Skeletal muscle tissue (tissue), 4 donors: ENCODE results near the gene EXOC4. TPM values are rescaled to one million over a fixed set of nuclear protein-coding genes. Genes with fewer than 3 reads are reported as not detected.

Experiments
- H3K27ac ChIP-seq: one replicate; pipeline ENCODE4 v1.7.0; 2013; ENCODE audit warnings: mild to moderate bottlenecking, low read depth, low read length, inconsistent platforms
- H3K27me3 ChIP-seq, 3 donors: one replicate each; pipeline ENCODE4 v1.7.0; 2013; ENCODE audit warnings: low read length in 3 of 3; ENCODE audit not compliant: control insufficient read depth in 3 of 3, insufficient read depth in 3 of 3
- H3K36me3 ChIP-seq, 3 donors: one replicate each; pipeline ENCODE4 v1.7.0; 2013; ENCODE audit warnings: low read length in 3 of 3; ENCODE audit not compliant: control insufficient read depth in 3 of 3, insufficient read depth in 3 of 3
- H3K4me1 ChIP-seq, 3 donors: one replicate each; pipeline ENCODE4 v1.7.0; 2013; ENCODE audit warnings: low read length in 3 of 3, mild to moderate bottlenecking in 3 of 3; ENCODE audit not compliant: control insufficient read depth in 3 of 3, insufficient read depth in 3 of 3
- H3K4me3 ChIP-seq, 3 donors: one replicate each; pipeline ENCODE4 v1.7.0; 2013; ENCODE audit warnings: low read length in 3 of 3
- H3K9ac ChIP-seq, 3 donors: one replicate each; pipeline ENCODE4 v1.7.0; 2013; ENCODE audit warnings: low read length in 3 of 3, mild to moderate bottlenecking in 3 of 3, moderate library complexity in 2 of 3, low read depth in 1 of 3
- H3K9me3 ChIP-seq, 3 donors: one replicate each; pipeline ENCODE4 v1.7.0; 2013; ENCODE audit warnings: low read length in 3 of 3; ENCODE audit not compliant: control insufficient read depth in 3 of 3
- total RNA-seq: library from RNA; depleted of rRNA; stranded (reverse); fragments of >200 nt; gene quantifications from one replicate; pipeline ENCODE4 v1.2.3, GENCODE V29; 2014
- donor health status: Osteomylitis.

The EXOC4 gene
- total RNA-seq, 1 donor from 2014 or later: 129 TPM

- no peak overlapping the region for H3K9ac ChIP-seq
- no peaks in the 10 kb centered on the region for H3K27me3 ChIP-seq
- H3K9me3 ChIP-seq: no peaks in the 10 kb centered on the region
- no peak overlapping the region for H3K4me3 ChIP-seq
- no peak overlapping the region for H3K27ac ChIP-seq
- H3K36me3 ChIP-seq: no peaks in the 10 kb centered on the region
- H3K4me1 ChIP-seq: no peaks in the 10 kb centered on the region
These were observed 657.9 kb downstream of the EXOC4 start for GRCh38 chr7:133910761-133911160.

- H3K27ac ChIP-seq: no peak overlapping the region
- no peaks in the 10 kb centered on the region for H3K36me3 ChIP-seq
These were observed 658.8 kb downstream of the EXOC4 start for GRCh38 chr7:133911724-133912123.

GRCh38 chr7:133912916-133913697 lies 660.2 kb downstream of the EXOC4 start:
- Histone ChIP-seq H3K36me3 (no peaks in the 10 kb centered on the region), H3K27me3 (no peaks in the 10 kb centered on the region), H3K9me3 (no peaks in the 10 kb centered on the region), H3K4me1 (no peaks in the 10 kb centered on the region), H3K9ac (no peak overlapping the region), H3K4me3 (no peak overlapping the region), H3K27ac (no peak overlapping the region)

More at GRCh38 chr7:133911724-133912123, 658.8 kb downstream of the EXOC4 start:
- no peaks in the 10 kb centered on the region for H3K4me1 ChIP-seq
- no peaks in the 10 kb centered on the region for H3K9me3 ChIP-seq
- H3K9ac ChIP-seq: no peak overlapping the region
- no peak overlapping the region for H3K4me3 ChIP-seq
- H3K27me3 ChIP-seq: no peaks in the 10 kb centered on the region

- Histone ChIP-seq H3K27ac (no peak overlapping the region), H3K4me1 (no peaks in the 10 kb centered on the region), H3K27me3 (no peaks in the 10 kb centered on the region), H3K36me3 (peaks cover 0 to 15% (median 4%) of the 10 kb centered on the region in 3 donors), H3K9ac (no peak overlapping the region), H3K9me3 (peaks cover 0 to 5% (median 0%) of the 10 kb centered on the region in 3 donors), H3K4me3 (no peak overlapping the region)
These were observed 663.7 kb downstream of the EXOC4 start for GRCh38 chr7:133916621-133917020.

- H3K9ac ChIP-seq: no peak overlapping the region
- H3K9me3 ChIP-seq: peaks cover 0 to 5% (median 0%) of the 10 kb centered on the region in 3 donors
- no peak overlapping the region for H3K27ac ChIP-seq
- H3K27me3 ChIP-seq: no peaks in the 10 kb centered on the region
- no peak overlapping the region for H3K4me3 ChIP-seq
- H3K4me1 ChIP-seq: no peaks in the 10 kb centered on the region
- peaks cover 0 to 15% (median 4%) of the 10 kb centered on the region in 3 donors for H3K36me3 ChIP-seq
These were observed 666.9 kb downstream of the EXOC4 start for GRCh38 chr7:133919810-133920209.

- Histone ChIP-seq H3K36me3 (peaks cover 0 to 15% (median 4%) of the 10 kb centered on the region in 3 donors), H3K4me3 (no peak overlapping the region), H3K27ac (no peak overlapping the region), H3K4me1 (no peaks in the 10 kb centered on the region), H3K9ac (no peak overlapping the region), H3K27me3 (no peaks in the 10 kb centered on the region), H3K9me3 (peaks cover 0 to 5% (median 0%) of the 10 kb centered on the region in 3 donors)
These were observed 668.8 kb downstream of the EXOC4 start for GRCh38 chr7:133921635-133922182.

GRCh38 chr7:133923974-133924373 lies 671.1 kb downstream of the EXOC4 start:
- no peaks in the 10 kb centered on the region for H3K4me1 ChIP-seq
- no peak overlapping the region for H3K4me3 ChIP-seq
- no peak overlapping the region for H3K9ac ChIP-seq
- no peaks in the 10 kb centered on the region for H3K27me3 ChIP-seq
- H3K9me3 ChIP-seq: peaks cover 0 to 5% (median 0%) of the 10 kb centered on the region in 3 donors
- peaks cover 0 to 9% (median 4%) of the 10 kb centered on the region in 3 donors for H3K36me3 ChIP-seq
- H3K27ac ChIP-seq: no peak overlapping the region

- Histone ChIP-seq H3K9me3 (no peaks in the 10 kb centered on the region), H3K4me1 (no peaks in the 10 kb centered on the region), H3K27me3 (no peaks in the 10 kb centered on the region), H3K4me3 (no peak overlapping the region), H3K36me3 (no peaks in the 10 kb centered on the region), H3K27ac (no peak overlapping the region), H3K9ac (no peak overlapping the region)
These were observed 678.2 kb downstream of the EXOC4 start for GRCh38 chr7:133931053-133931452.

- H3K9me3 ChIP-seq: no peaks in the 10 kb centered on the region
- H3K9ac ChIP-seq: no peak overlapping the region
- no peaks in the 10 kb centered on the region for H3K4me1 ChIP-seq
- H3K36me3 ChIP-seq: no peaks in the 10 kb centered on the region
- no peaks in the 10 kb centered on the region for H3K27me3 ChIP-seq
- H3K27ac ChIP-seq: no peak overlapping the region
- H3K4me3 ChIP-seq: no peak overlapping the region
These were observed 679.7 kb downstream of the EXOC4 start for GRCh38 chr7:133932591-133932990.

- no peaks in the 10 kb centered on the region for H3K9me3 ChIP-seq
- H3K4me3 ChIP-seq: no peak overlapping the region
- H3K27ac ChIP-seq: no peak overlapping the region
These were observed 681.5 kb downstream of the EXOC4 start for GRCh38 chr7:133934262-133934976.

More at GRCh38 chr7:133934262-133934976, 681.5 kb downstream of the EXOC4 start:
- H3K27me3 ChIP-seq: no peaks in the 10 kb centered on the region
- H3K4me1 ChIP-seq: no peaks in the 10 kb centered on the region
- no peak overlapping the region for H3K9ac ChIP-seq
- H3K36me3 ChIP-seq: peaks cover 4 to 6% (median 5%) of the 10 kb centered on the region in 3 donors
